ENCODE measurements around the gene SPACA9.

SPACA9 gene

DNA sequence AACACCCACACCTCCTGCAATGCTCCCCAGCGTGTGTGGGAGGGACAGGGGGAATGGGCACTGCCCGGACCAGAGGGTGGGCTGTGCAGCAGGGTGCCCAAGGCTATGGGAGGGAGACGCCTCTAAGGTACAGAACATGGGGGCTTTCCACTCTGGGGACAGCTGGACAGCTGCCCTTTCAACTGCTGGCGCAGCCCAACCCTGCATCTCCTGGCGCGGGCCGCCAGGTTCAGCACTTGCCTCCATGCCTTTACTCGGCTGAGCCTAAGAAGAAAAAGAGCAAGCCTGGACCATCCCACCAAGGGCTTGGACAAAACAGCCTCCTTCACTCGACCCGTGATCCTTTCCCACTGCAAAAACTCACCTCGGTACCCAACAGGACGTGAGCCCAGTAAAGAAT, 15.6 kb upstream of the SPACA9 start:
- DNase-seq (ENCODE audit: low read depth) = no peak

DNA sequence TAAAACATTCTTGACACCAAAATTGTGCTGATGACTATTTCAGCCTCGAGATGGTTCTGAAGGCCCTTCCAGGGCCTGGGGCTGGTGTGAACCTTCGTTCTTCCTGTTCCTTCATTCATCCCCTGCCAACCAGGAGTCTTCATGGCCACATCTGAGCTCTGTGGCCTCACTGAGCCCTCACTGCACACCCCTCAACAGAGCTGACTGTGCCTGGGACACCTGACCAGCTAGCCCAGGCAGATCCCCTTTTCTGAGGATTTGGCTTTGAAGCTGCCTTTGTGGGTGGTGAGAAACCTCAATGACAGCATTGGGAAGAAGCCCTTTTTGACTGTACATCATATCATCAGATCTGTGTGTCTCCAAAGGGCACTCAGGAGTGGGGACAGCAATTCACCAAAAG, 14.4 kb upstream of the SPACA9 start:
- DNase-seq (ENCODE audit: low read depth) = no peak

DNA sequence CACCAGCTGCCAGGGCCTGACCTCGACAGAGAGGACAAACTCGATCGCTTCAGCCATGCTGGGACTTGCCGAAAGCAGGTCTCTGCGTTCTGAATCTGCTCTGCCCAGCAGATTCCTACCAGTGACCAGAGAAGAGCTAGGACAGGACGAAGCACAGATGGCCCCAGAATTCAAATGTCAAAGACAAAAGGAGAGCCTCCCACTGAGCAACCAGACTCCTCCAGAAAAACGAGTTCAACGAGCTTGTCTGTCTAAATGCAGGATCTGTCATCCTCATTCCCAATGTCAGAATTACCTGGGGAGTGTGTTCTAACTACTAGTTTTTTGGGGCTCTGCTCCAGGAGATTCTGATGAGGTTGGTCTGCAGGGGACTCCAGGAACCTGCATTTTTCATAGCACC, 14.0 kb upstream of the SPACA9 start:
- no peak for DNase-seq (ENCODE audit: low read depth)

DNA sequence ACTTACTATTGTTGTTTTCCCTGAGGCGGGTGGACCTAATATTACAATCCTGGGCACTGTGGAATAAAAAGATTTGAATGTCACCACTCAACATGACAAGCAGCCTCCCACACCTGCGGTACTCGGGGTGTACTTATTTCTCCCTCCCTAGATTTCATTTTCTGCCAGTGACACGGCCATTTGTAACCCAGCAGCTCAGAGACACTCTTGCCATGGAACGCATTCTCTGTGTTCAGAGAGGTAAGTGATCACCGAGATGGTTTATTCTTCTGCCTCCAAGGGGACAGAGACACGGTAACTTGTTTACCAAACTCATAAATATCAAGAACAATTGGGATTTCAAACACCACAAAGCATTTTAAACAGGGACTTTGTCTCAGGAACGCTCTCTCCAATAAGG, 11.8 kb upstream of the SPACA9 start:
- no peak for DNase-seq (ENCODE audit: low read depth)

DNA sequence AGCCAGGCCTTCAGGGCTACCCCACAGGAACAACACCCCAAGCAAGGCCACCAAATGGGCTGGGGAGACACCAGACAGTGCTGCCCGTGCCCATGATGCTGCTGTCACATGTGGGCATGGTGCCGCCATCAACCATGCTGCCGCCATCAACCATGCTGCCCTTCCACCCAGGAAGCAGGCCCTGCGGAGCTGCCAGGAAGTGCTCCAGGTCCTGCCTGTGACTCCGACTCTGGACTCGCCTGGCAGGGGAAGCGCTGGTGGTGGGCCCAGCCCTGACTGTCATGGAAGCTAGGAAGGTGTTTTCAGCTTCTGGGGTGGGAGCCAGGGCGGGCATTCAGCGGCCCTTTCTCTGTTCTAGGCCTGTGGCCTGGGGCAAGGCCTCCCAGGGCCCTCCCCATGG, 9.4 kb upstream of the SPACA9 start:
- no peak for DNase-seq (ENCODE audit: low read depth)

DNA sequence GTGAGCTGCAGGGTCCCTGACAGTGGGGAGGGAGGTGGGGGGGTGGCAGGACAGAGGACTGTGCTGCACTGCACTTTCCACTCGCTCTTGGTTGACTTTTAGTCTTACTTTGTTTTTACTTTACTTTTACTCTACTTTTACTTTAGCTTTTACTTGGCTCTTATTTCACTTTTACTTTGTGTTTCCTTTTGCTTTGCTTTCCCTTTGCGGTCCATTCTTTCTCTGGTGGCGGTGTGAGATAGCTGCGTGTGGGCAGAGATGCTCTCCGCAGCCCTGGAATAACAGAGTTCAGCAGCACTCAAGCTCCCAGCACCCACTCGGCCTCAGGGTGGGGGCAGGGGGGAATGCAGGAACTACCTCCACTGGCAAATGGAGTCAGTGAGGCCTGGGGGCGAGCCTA, 5.3 kb upstream of the SPACA9 start:
- no peak for DNase-seq (ENCODE audit: low read depth)

DNA sequence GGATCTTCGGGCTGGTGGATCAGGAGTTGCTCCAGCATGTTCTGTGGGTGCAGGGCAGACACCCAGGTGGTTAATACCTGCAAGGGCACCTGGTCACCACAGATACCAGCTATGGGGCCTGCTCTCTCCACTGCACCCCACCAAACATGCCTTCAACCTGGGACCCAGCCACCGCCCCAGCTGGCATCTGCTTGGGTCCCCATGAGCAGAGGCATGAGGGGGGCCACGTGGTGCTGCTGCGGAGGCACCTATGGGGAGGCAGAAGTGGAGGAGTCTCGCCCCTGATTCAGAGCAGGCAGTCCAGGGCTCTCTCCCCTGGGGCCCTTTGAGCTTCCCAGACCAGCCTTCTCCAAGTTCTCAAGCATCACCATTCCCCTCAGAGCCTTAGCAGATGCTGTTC, 3.5 kb upstream of the SPACA9 start:
- DNase-seq (ENCODE audit: low read depth) = no peak

DNA sequence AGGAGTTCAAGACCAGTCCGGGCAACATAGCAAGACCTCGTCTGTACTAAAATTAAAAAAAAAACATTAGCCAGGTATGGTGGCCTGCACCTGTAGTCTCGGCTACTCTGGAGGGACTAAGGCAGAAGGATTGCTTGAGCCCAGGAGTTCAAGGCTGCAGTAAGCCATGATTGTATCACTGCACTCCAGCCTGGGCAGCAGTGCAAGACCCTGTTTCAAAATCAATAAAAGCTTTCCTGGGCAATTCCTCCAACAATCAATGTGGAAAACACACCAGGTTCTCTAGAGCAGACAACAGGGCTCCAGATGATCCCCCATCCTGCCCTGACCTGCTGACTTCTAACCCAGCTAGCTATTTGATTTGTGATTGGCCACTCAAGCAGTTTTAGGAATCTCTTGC, 1.8 kb upstream of the SPACA9 start:
- no peak for DNase-seq (ENCODE audit: low read depth)

DNA sequence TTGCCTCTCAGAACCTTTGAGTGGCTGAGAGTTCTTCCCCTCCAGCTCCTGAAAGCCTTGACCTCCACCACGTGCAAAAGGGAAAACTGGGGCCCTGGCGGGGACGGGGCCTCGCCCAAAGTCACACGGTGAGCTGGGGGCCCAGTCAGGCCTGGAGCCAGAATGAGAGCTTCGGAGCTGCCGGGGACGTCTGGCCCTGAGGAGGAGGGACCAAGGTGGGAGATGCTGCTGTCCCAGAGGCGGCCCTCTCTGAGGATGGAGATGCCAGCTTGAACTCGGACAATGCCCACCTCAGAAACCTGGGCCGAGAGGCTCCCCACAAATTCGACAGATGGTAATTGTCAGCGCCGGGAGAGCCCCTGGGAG, 1.3 kb upstream of the SPACA9 start:
- no peak for DNase-seq (ENCODE audit: low read depth)

DNA sequence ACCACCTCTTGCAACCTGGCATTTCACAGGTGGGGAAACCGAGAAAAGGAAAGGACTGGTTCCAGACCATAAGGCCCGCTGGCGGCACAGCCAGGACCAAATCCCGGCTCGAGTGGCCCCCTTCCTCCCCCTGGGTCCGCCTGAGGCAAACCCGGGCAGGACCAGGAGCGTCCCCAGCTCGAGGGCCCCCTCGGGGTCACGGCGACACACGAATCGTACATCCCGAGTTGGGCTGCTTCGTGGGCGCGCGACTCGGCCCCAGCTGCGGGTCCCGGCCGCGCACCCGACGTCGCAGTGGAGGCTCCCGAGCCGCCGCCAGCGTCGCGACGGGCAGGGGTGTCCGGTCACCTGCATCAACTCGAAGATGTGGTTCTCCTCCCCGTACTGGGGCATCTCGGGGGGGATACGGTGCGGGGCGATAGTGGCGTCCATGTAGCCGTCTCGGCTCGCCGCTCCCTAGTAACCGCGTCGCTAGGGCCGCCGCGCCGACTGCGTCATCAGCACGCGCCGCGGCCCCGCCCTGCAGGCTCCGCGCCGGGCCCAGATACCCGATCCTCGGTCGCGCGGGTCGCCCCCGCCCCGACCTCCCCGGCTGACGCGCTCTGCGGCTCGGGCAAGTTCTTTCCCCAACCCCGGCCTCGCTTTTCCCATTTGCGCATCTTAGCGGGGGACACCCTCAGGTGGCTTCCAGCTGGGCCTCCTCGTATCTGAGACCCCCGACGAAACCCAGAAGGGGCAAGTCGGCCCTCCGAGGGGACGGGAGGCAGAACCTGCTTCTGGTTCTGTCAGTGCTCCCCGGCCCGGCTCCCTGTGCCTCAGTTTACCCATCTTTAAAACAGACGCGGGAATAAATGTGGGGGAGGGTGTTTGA, 639 bp upstream of the SPACA9 start, which contains the start of gene AK8:
Gene AK8 (minus strand): TSS at position 461 of the 871 bp plus-strand sequence. CDS start 29 bp downstream, at position 432.
- peak; percentile 59 for DNase-seq (ENCODE audit: low read depth)

DNA sequence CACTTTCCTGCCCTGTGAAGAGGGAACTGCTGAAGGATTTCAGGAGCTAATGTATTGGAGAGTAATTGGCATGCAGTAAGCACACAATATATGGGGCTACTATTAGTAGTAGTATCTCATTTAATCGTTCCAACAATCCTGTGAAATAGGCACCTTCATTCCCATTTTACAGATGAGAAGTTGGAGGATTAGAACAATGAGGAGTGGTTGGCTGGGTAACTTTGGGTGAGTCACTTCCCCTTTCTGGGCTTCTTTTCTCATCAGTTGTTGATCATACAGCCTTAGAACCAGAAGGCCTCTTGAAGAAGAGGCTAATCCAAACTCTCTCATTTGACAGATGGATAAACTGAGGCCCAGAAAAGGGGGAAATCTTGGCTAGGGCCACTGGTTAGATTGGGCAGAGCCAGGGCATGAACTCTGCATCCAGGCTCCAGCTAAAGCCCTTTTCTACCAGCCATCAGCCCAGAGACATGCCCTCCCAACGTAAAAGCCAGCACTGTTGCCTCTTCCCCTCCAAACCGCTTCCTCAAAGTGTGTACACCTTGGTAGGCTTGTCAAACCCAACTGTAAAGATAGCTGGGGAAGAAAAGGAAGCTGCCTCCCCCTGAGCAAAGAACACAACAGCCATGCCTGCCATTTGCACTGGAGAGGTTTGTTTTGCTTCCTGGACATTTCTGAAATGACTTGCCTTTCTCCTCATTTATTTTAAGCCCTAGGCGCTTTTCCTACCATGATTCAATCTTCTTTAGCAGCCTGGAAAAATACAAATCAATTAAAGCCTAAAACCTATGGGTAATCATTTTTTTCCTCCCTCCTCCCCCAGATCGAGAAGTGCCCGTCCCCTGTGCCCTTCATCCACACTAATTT, 992 bp downstream of the SPACA9 start:
- no peak for DNase-seq (ENCODE audit: low read depth)

DNA sequence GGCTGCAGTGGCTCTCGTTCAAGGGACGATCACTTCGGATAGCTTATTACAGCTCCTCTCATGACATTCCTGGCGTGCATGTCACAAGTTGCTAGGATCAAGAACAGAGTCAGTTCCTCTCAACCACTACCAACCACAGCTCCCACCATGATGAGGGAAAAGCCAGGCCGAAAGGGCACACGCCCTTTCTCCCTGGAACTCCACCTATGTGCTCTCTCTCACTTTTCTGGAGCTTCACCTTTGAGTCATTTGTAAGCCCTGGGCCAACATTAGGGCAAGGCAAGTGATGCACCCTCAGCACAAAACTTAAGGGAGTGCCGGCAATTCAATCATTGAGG, 1.6 kb downstream of the SPACA9 start:
- DNase-seq (ENCODE audit: low read depth) = no peak

DNA sequence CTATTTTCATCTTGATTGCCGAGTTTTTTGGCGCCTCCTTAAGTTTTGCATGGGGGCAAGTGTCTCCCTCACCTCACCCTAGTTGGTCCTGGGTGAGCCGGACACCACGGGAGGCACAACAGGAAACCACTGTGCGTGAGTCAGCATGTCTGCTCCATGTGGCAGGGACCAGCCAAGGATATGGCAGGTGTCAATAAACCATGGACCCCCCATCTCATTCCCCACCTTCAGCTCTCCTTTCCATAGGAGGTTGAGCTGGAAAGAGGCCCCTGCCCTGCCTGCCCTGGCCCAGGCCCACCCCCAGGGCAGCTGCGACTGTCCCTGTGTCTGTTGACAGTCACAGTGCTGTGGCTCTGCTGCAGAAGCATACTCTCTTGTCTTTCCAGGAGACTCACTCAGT, 3.1 kb downstream of the SPACA9 start:
- DNase-seq (ENCODE audit: low read depth) = no peak

DNA sequence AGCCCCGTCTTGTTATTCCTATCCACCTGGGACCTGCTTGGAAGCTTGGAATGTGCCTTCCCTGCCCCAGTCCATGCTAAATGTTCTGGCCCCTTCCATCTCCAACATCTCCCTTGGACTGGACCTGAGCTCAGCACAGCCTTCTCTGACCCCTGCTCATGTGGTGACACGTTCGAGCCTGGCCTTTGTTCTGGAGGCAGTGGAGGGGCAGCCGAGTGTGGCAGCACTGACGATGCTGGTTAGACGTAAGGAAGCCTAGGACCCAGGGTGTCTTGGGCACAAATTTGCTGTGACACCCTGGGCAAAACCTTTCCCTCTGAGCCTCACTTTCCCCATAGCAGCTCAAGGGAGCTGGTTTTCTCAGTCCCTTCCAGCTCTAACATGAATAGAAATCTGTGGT, 3.9 kb downstream of the SPACA9 start:
- DNase-seq (ENCODE audit: low read depth) = no peak

DNA sequence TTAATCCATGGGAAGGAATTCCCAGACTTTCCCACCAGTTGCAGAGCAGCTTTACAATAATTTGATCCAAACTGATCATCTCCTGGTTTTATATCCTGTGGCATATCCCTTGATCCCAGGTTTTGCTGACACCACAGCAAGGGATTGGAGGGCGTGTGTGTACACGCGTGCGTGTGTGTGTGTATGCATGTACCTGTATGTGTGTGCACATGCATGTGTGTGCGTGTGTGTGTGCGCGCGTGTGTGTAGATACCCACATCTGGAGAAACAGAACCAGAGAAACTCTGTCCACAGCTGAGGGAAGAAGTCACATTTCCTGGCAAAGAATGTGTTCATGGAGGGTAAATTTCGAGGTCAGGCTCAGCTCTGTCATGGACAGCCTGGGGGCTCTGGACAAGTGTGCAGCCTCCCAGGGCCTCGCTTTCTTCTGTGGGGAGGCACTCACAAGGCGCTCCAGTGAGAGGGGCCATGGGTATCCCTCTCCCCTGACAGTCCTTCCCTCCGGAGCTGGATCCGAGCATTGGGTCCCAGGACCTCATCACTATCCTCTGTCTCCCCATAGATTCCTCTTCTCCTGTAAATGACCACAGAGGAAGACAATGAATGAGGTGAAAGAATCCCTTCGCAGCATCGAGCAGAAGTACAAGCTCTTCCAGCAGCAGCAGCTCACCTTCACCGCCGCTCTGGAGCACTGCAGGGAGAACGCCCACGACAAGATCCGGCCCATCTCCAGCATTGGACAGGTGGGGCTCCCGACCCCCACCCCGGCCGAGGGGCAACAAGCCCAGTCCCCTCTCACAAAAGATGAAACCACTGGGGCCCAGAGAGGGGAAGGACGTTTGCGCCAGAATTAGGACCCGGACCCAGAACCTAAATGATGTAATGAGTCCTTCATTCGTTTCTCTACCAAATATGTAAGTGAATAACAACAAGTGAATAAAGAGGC, 4.9 kb downstream of the SPACA9 start:
- no peak for DNase-seq (ENCODE audit: low read depth)

DNA sequence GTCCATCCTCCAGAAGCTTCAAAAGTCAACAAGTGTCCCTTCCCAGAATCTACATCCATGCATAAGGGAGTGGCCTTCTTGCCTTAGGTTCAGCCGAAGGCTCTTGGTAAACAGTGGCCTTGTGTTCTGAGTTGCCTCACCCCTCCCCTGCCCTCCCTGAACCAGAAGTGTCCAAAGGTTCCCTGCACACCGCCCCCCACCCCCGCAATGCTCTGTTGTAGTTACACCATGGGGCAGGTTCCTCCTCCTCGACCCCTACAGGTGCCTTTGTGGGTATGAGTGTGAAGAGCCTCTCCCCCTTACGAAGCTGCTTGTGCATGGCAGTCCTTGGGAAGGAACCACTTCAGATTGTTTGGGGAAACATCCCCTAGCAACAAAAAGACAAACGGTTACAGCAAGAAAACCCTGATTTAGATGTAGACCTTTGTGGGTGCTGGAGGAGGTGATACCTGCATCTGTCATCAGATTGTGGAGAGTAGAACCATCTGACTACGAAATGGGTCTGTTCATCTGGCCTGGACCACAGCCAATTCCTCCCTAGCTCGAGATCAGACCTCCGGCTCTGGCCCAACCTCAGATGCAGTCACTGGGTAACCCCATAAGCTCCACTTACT, 7.1 kb downstream of the SPACA9 start:
- no peak for DNase-seq (ENCODE audit: low read depth)

DNA sequence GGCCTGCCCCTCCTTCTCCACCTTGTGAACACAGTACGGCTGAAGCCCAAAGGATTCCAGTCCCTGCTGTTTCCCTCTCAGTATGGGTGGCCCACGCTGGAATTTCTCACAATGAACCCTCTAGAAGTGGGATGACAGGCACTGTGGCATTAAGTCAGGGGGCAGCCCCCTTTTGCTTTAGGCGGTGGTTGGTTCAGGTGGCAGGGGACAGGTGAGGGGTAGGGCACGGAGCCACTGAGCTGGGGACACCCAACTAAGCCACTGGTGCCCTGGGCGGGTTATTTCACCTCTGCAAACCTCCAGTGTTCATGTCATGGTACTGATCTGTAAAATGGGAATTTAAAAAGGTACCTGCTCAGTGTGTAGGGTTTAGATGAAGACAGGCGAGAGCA, 7.6 kb downstream of the SPACA9 start:
- DNase-seq (ENCODE audit: low read depth) = no peak

DNA sequence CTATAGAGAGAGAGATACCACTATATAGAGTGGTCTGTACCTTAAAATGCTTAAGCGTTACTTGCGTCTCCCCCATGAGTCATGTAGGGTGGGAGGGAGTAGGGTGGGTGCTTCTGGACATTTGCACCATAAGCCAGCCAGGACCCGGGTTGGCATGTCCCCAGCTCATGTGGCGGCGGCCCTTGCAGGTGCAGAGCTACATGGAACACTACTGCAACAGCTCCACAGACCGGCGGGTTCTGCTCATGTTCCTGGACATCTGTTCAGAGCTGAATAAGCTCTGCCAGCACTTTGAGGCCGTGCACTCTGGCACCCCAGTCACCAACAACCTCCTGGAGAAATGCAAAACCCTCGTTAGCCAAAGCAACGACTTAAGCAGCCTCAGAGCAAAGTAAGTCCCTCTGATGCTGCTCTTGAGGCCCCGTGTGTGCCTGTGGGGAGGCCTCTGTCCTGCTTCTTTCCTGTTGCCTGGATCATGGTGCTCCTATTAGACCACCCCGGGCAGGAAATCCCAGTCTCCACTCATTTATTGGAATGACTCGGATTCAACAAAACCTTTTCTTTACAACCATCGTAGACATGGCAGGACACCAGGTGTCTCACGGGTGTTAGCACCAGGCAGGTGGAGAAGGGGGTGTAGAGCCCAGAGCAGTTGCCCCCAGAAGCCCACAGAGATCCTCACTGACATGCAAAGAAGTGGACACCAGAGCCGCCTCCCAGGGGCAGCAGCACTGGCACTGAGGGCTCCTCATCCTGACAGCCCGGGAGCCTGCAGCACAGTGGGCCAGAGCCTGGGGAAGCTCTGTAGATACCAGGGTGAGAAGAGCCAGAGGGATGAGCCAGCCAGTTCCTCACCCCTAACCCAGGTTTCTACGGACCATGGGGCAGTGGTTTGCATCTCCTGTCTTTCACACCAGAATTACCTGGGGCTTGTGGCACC, 8.8 kb downstream of the SPACA9 start:
- no peak for DNase-seq (ENCODE audit: low read depth)

DNA sequence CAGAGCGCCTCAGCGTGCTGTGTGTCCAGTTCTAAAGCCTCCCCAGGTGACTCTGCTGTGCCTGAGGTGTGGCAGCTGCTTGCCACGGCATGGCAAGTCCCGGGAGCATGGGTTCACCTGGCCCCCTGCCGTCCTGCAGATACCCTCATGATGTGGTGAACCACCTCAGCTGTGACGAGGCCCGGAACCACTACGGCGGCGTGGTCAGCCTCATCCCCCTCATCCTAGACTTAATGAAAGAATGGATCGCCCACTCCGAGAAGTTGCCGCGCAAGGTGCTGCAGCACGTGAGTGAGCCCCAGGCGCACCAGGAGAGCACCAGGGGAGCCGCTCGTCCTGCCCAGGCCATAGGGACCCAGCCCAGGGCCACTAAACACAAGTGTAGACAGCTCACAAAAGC, 9.5 kb downstream of the SPACA9 start:
- DNase-seq (ENCODE audit: low read depth) = no peak

DNA sequence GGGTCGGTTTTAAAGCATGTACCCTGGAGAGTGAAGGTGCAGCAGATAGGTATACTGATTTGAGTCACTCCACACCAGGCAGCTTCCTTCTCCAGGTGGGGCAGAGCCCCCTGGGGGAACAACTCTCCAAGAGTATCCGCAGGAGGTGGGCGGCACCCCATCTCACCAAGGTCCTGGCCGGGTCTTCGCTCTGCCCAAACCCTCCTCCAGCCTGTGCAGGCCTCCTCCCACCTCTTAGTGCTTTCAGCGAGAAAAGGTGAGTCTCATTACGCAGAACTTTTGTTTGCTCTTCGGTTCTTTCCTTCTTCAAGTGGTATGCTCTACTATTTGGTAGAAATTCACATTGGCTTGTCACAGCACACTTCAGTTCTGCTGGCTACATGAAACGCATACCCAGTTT, 13.7 kb downstream of the SPACA9 start:
- no peak for DNase-seq (ENCODE audit: low read depth)

DNA sequence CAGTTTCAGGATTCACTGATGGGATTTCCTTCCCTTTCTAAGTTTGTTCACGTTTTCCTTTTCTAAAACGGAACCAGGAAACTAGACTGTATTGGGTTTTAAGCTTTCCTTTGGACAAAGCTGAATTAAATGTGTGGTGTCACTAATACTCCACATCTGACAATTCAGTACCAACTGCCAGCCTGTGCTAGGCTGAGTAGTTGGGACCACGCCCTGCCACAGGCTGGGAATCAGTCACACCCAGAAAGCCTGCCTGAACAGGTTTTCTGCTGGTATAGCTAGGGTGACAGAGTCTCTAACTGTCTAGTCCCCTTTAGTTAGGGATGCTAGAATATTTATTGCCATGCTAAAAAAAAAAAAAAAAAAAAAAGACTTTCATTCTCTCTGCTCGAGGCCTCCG, 15.6 kb downstream of the SPACA9 start:
- no peak for DNase-seq (ENCODE audit: low read depth)
